Measurements from ENCODE around the gene BPIFA2. TPM values are rescaled to one million over a fixed set of nuclear protein-coding genes. Genes with fewer than 3 reads are reported as not detected.

Gene BPIFA2
- total RNA-seq, 4 donors from 2014 or later, result not detected

- TF ChIP-seq, protein P1, sequence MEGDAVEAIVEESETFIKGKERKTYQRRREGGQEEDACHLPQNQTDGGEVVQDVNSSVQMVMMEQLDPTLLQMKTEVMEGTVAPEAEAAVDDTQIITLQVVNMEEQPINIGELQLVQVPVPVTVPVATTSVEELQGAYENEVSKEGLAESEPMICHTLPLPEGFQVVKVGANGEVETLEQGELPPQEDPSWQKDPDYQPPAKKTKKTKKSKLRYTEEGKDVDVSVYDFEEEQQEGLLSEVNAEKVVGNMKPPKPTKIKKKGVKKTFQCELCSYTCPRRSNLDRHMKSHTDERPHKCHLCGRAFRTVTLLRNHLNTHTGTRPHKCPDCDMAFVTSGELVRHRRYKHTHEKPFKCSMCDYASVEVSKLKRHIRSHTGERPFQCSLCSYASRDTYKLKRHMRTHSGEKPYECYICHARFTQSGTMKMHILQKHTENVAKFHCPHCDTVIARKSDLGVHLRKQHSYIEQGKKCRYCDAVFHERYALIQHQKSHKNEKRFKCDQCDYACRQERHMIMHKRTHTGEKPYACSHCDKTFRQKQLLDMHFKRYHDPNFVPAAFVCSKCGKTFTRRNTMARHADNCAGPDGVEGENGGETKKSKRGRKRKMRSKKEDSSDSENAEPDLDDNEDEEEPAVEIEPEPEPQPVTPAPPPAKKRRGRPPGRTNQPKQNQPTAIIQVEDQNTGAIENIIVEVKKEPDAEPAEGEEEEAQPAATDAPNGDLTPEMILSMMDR (IDR thresholded peaks at IDR 0.05 in 4 of 5, conservative IDR thresholded peaks at IDR 0.05 in 1 of 5), result no peak
- no peak for TF ChIP-seq POLR2A (IDR thresholded peaks at IDR 0.05)
- H3K9me3 ChIP-seq, result no peaks in the 10 kb centered on the region
- no peaks in the 10 kb centered on the region for H3K36me3 ChIP-seq
- H3K4me3 ChIP-seq, result no peak overlapping the region
- no peak for ATAC-seq
- intact Hi-C loops (cut with DNase I; ENCODE audit: low total_unique reads) (no loop called here), in situ Hi-C loops (cut with MboI; ENCODE audit: low sequenced_read_pairs in 4 of 4) (no loop called here)
- DNase-seq, result no peak
- no peaks in the 10 kb centered on the region for H3K4me1 ChIP-seq
- H3K27ac ChIP-seq, result no peak overlapping the region
- peaks cover 0 to 6% (median 0%) of the 10 kb centered on the region in 3 donors for H3K27me3 ChIP-seq
These were observed 43.0 kb upstream of the BPIFA2 start for GRCh38 chr20:33124994-33125393.

- ATAC-seq, result no peak
- H3K36me3 ChIP-seq, result no peaks in the 10 kb centered on the region
- in situ Hi-C loops (cut with MboI; ENCODE audit: low sequenced_read_pairs in 4 of 4), result no loop called here
- no peak for DNase-seq
- no peak overlapping the region for H3K27ac ChIP-seq
- TF ChIP-seq, protein P1 (IDR thresholded peaks at IDR 0.05 in 4 of 5, conservative IDR thresholded peaks at IDR 0.05 in 1 of 5), result no peak
- no peak for TF ChIP-seq POLR2A (IDR thresholded peaks at IDR 0.05)
- peaks cover 0 to 4% of the 10 kb centered on the region in 2 donors for H3K4me1 ChIP-seq
- H3K9me3 ChIP-seq, result no peaks in the 10 kb centered on the region
- H3K4me3 ChIP-seq, result no peak overlapping the region
- intact Hi-C loops (cut with DNase I; ENCODE audit: low total_unique reads), result no loop called here
- peaks cover 0 to 6% (median 0%) of the 10 kb centered on the region in 3 donors for H3K27me3 ChIP-seq
These were observed 42.0 kb upstream of the BPIFA2 start for GRCh38 chr20:33125983-33126382.

- no peak for DNase-seq
- no peaks in the 10 kb centered on the region for H3K9me3 ChIP-seq
- intact Hi-C loops (cut with DNase I; ENCODE audit: low total_unique reads), result no loop called here
- TF ChIP-seq, protein P1 (IDR thresholded peaks at IDR 0.05 in 4 of 5, conservative IDR thresholded peaks at IDR 0.05 in 1 of 5), result no peak
- TF ChIP-seq POLR2A (IDR thresholded peaks at IDR 0.05), result no peak
- in situ Hi-C loops (cut with MboI; ENCODE audit: low sequenced_read_pairs in 4 of 4), result no loop called here
- H3K27ac ChIP-seq, result no peak overlapping the region
- H3K27me3 ChIP-seq, result peaks cover 0 to 6% (median 0%) of the 10 kb centered on the region in 3 donors
- ATAC-seq, result no peak
- H3K36me3 ChIP-seq, result no peaks in the 10 kb centered on the region
- no peak overlapping the region for H3K4me3 ChIP-seq
- H3K4me1 ChIP-seq, result peaks cover 0 to 4% of the 10 kb centered on the region in 2 donors
These were observed 40.4 kb upstream of the BPIFA2 start for GRCh38 chr20:33127422-33128097.

- H3K4me1 ChIP-seq, result peaks cover 0 to 4% of the 10 kb centered on the region in 2 donors
- ATAC-seq, result peak; percentile 94 to 95
- DNase-seq, result peak; percentile 28 to 37
- H3K9me3 ChIP-seq, result no peaks in the 10 kb centered on the region
- H3K4me3 ChIP-seq, result no peak overlapping the region
- intact Hi-C loops (cut with DNase I; ENCODE audit: low total_unique reads) (no loop called here), in situ Hi-C loops (cut with MboI; ENCODE audit: low sequenced_read_pairs in 4 of 4) (no loop called here)
- H3K27me3 ChIP-seq, result peaks cover 0 to 6% (median 0%) of the 10 kb centered on the region in 3 donors
- no peaks in the 10 kb centered on the region for H3K36me3 ChIP-seq
- no peak for TF ChIP-seq POLR2A (IDR thresholded peaks at IDR 0.05)
- TF ChIP-seq, protein P1 (IDR thresholded peaks at IDR 0.05 in 4 of 5, conservative IDR thresholded peaks at IDR 0.05 in 1 of 5), result no peak
- no peak overlapping the region for H3K27ac ChIP-seq
These were observed 37.3 kb upstream of the BPIFA2 start for GRCh38 chr20:33130568-33131061.
